ENCODE data around the gene PHAF1. TPM values are rescaled to one million over a fixed set of nuclear protein-coding genes. Genes with fewer than 3 reads are reported as not detected.

The PHAF1 gene
- total RNA-seq, 1 experiment from 2014 or later = 15.7 TPM

DNA sequence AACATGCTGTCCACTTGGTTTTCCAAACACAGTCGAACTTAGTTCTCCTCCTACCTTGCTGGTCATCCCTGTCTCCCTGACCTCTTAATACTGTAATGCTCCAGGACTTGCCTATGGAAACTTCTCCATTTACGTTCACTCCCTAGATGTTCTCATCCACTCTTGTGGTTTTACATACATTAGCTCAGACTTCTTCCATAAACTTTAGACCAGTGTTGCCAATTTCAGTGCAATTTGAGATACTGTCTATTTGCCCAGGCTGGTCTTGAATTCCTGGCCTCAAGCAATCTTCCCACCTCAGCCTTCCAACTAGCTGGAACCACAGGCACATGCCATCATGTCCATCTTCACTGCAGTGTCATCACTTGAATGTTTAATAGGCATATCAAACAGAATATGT lies 72.5 kb downstream of the PHAF1 start:
- H3K4me1 ChIP-seq (ENCODE audit: control insufficient read depth, insufficient read depth, low read length) = peaks cover 8% of the 10 kb centered on the region
- intact Hi-C loops (cut with micrococcal nuclease; ENCODE audit: unreplicated experiment) (loop anchor here (10.0 kb wide), 1 partner anchor 227 kb away; no protein-coding TSS in a partner anchor), in situ Hi-C loops (cut with HindIII; ENCODE audit: low pct_unique_long_range_greater_than_20kb, low sequenced_read_pairs) (no loop called here)
- peaks cover 4% of the 10 kb centered on the region; the same call in 1 of the 2 replicates for H3K36me3 ChIP-seq (ENCODE audit: control insufficient read depth, insufficient read depth, low read length)
- ChIA-PET POLR2A (no interaction called here), CTCF (no interaction called here)
- H3K4me3 ChIP-seq (ENCODE audit: low read depth in 2 of 2, low read length in 2 of 2) = peak overlapping the region in 1 of 2 experiments; percentile 65; a peak in 2 of 4 replicates
- DNase-seq (ENCODE audit: low read depth, low spot score) = no peak
- H3K27ac ChIP-seq (ENCODE audit: low read length) = no peak overlapping the region
- no TSS peak for BruUV-seq (replicated peaks)
- no peaks in the 10 kb centered on the region for H3K9me3 ChIP-seq (ENCODE audit: control insufficient read depth, insufficient read depth, low read depth, low read length)
- TF ChIP-seq TCF7L2 (IDR thresholded peaks at IDR 0.05; ENCODE audit: low read depth, low read length) = no peak
- no peak for TF ChIP-seq CTCF (IDR thresholded peaks at IDR 0.05)
- no peak for TF ChIP-seq SIN3A (IDR thresholded peaks at IDR 0.05; ENCODE audit: borderline replicate concordance, insufficient read depth, low read depth, low read length)
- TF ChIP-seq, protein P1, sequence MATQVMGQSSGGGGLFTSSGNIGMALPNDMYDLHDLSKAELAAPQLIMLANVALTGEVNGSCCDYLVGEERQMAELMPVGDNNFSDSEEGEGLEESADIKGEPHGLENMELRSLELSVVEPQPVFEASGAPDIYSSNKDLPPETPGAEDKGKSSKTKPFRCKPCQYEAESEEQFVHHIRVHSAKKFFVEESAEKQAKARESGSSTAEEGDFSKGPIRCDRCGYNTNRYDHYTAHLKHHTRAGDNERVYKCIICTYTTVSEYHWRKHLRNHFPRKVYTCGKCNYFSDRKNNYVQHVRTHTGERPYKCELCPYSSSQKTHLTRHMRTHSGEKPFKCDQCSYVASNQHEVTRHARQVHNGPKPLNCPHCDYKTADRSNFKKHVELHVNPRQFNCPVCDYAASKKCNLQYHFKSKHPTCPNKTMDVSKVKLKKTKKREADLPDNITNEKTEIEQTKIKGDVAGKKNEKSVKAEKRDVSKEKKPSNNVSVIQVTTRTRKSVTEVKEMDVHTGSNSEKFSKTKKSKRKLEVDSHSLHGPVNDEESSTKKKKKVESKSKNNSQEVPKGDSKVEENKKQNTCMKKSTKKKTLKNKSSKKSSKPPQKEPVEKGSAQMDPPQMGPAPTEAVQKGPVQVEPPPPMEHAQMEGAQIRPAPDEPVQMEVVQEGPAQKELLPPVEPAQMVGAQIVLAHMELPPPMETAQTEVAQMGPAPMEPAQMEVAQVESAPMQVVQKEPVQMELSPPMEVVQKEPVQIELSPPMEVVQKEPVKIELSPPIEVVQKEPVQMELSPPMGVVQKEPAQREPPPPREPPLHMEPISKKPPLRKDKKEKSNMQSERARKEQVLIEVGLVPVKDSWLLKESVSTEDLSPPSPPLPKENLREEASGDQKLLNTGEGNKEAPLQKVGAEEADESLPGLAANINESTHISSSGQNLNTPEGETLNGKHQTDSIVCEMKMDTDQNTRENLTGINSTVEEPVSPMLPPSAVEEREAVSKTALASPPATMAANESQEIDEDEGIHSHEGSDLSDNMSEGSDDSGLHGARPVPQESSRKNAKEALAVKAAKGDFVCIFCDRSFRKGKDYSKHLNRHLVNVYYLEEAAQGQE (IDR thresholded peaks at IDR 0.05; ENCODE audit: insufficient read depth in 1 of 2, low read depth in 2 of 2, low read length in 1 of 2) = no peak
- no peak for TF ChIP-seq POLR2AphosphoS5 (IDR thresholded peaks at IDR 0.05; ENCODE audit: low read depth, low read length)
- no peaks in the 10 kb centered on the region for H3K27me3 ChIP-seq (ENCODE audit: control insufficient read depth, insufficient read depth, low read length)
- ATAC-seq = no peak

DNA sequence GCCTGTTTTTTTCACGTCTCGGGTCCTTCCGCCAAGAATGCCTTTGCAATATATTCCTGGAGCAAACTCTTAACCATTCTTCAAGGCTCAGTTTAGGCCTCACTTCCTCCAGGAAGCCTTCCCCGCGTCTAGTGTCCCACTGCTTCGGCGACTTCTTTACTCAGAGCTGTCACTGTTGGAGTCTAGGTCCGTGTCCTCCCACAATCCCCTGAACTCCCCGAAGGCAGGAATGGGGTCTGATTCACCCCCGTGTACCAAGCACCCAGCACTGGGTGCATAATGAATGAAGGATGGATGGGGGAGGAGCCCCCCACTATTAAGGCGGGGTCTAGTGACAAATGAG lies 73.5 kb downstream of the PHAF1 start:
- POLR2A ChIA-PET = no interaction called here
- CTCF ChIA-PET = no interaction called here
- no peaks in the 10 kb centered on the region for H3K9me3 ChIP-seq (ENCODE audit: control insufficient read depth, insufficient read depth, low read depth, low read length)

More for the DNA sequence above, 73.5 kb downstream of the PHAF1 start:
- in situ Hi-C loops (cut with HindIII; ENCODE audit: low pct_unique_long_range_greater_than_20kb, low sequenced_read_pairs) = no loop called here
- ATAC-seq = no peak
- no peak for DNase-seq (ENCODE audit: low read depth, low spot score)
- TF ChIP-seq CTCF (IDR thresholded peaks at IDR 0.05) (no peak), POLR2AphosphoS5 (IDR thresholded peaks at IDR 0.05; ENCODE audit: low read depth, low read length) (no peak), SIN3A (IDR thresholded peaks at IDR 0.05; ENCODE audit: borderline replicate concordance, insufficient read depth, low read depth, low read length) (no peak), TCF7L2 (IDR thresholded peaks at IDR 0.05; ENCODE audit: low read depth, low read length) (no peak)
- TF ChIP-seq, protein P1 (IDR thresholded peaks at IDR 0.05; ENCODE audit: insufficient read depth in 1 of 2, low read depth in 2 of 2, low read length in 1 of 2) = no peak
- no TSS peak for BruUV-seq (replicated peaks)
- Histone ChIP-seq H3K4me1 (ENCODE audit: control insufficient read depth, insufficient read depth, low read length) (peaks cover 8% of the 10 kb centered on the region), H3K27ac (ENCODE audit: low read length) (peak overlapping the region; percentile 77), H3K4me3 (ENCODE audit: low read depth in 2 of 2, low read length in 2 of 2) (peak overlapping the region; percentile 65 to 87), H3K27me3 (ENCODE audit: control insufficient read depth, insufficient read depth, low read length) (no peaks in the 10 kb centered on the region), H3K36me3 (ENCODE audit: control insufficient read depth, insufficient read depth, low read length) (peaks cover 4% of the 10 kb centered on the region; the same call in 1 of the 2 replicates)
- intact Hi-C loops (cut with micrococcal nuclease; ENCODE audit: unreplicated experiment) = loop anchor here (10.0 kb wide), 1 partner anchor 228 kb away; no protein-coding TSS in a partner anchor

Data from Panc1 (cell line).